GF-D8 (cell line): ENCODE results near the gene EYA4.

ENCODE experiments used
- DNase-seq: peaks from one replicate; lab custom pipeline; 2025; lab: John Stamatoyannopoulos, UW

EYA4 gene, protein sequence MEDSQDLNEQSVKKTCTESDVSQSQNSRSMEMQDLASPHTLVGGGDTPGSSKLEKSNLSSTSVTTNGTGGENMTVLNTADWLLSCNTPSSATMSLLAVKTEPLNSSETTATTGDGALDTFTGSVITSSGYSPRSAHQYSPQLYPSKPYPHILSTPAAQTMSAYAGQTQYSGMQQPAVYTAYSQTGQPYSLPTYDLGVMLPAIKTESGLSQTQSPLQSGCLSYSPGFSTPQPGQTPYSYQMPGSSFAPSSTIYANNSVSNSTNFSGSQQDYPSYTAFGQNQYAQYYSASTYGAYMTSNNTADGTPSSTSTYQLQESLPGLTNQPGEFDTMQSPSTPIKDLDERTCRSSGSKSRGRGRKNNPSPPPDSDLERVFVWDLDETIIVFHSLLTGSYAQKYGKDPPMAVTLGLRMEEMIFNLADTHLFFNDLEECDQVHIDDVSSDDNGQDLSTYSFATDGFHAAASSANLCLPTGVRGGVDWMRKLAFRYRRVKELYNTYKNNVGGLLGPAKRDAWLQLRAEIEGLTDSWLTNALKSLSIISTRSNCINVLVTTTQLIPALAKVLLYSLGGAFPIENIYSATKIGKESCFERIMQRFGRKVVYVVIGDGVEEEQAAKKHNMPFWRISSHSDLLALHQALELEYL

DNA sequence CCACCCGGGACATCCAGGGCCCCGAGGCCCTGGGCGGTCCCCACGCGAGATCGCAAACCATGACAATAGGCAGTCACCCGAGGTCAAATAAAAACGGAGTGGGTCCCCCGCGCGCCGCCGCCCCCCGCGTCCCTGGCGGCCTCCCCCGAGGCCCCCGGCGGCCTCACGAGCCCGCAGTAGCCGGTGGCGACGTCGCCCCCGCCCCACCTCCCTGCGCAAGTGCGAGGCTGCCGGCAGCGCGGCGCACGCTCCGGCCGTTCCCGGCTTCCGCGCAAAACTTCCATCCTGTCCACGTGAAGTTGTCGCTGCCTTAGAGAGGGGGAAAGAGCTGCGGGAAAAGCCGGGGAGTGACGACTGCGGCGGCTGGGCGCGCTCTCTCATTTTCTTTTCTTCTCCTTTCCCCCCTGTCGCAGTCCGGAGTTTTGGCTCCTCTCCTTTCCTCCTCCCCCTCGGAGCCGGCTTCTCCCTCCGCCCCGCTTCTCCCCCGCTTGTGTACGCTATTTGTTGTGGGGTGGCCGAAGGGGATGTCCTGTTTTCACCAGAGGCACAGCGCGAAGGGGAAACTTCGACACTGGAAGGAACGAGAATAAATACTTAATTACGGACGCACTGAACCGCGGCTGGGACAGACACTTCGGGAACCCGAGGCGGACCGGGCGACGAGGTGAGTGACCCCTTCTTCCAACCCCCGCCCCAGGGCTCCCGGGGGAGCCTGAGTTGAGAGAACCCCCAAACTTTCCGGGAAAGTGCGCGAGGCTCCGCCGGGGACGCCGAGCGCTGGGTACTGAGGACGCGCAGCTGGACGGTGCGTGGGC, at the start of gene EYA4:
Gene EYA4, plus strand, starts transcription at position 272 of the 815 bp plus-strand sequence. CDS start 33,424 bp downstream, outside the sequence.
- DNase-seq: no peak

DNA sequence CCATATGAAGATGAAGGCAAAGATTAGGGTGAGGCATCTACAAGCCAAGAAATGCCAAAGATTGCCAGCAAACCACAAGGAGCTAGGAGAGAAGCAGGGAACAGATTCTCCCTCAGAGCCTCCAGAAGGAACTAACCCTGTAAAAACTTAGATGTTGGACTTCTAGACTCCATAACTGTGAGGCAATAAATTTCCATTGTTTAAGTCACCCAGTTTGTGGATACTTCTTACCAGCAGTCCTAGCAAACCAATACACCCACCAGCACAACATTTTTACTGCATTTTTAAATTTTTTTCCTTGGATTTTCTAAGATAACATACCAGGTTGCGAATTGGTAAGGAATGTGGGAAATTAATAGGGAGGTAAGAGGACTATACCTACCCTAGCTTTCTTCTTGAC, 47.8 kb upstream of the EYA4 start:
- no peak for DNase-seq

DNA sequence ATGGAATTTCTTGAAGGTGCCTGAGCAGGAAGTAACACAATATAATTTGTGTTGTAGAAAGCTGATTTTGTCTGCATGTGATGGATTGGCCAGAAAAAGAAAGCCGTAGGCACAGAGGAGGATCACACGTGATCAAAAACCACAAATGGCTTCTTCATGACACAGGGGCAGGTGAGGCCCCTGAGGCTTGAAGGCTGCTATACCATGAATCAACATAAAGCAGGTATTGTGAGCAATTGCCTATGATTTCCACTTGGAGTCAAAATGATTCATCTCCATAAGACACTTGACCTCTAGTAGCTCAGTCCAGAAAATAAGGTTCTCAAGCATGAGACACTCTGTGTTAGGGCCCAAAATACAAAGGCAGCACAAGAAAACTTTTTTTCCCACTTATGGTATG, 42.4 kb upstream of the EYA4 start:
- DNase-seq: no peak

DNA sequence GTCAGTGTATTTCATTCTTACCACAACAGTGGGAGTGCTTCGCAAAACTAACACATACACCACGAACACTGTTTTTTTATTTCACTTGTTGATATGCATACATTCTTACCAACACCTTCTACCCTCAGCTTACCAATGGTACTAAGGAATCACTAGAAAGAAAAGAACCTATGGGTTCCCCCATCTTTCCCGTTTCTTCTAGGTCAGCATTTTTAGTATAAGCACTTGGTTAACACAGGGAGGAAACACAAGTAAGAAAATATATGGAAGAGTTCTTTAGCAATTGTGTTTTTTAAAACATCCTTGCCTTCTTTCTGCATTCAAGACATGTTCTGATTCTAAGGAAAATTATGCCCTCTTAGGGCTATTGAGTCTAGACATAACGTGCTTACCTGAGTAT, 39.9 kb upstream of the EYA4 start:
- DNase-seq: no peak

DNA sequence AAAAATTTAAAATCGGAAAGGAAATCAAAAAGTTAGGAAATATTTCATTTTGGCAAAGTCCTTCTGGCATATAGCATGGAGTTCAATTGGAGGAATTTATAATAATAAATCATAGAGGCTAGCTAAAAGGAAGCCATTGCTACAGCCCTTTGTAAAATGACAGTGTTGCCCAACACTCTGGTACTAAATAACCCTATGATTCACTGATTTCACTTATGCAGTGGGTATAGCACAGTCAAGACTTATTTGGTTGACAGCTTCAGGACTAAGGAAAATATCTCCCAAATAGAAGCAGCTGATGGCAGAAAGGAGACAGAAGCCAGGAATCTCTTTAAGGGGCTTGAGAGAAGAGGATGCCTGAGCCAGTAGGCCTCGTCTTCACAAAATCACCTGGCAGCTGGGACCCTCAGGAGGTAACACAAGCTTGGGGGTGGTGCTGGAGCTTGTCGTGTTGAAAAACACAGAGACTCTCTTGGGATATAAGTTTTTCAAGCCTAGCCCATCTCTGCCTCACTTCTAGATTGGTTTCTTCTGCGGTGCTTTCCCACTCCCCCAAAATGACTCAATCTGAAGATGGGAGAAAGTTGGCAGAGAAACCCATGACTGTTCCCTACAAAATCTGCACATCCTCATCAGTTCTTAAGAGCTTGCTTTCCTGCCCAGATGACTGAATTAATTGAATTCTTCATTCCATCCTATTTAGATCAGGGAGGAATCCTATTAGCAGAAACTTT, 38.4 kb upstream of the EYA4 start:
- no peak for DNase-seq

DNA sequence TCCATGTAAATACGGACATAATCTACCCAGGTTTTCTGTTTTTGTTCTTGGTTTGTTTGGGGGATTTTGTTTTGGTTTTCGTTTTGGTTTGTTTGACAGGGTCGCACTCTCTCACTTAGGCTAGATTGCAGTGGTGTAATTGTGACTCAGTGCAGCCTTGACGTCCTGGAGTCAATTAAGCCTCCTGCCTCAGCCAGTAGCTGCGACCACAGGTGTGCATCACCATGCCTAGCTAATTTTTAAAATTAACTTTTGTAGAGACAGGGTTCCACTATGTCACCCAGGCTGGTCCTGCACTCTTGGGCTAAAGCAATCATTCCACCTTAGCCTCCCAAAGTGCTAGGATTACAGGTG, 37.8 kb upstream of the EYA4 start:
- DNase-seq: no peak

DNA sequence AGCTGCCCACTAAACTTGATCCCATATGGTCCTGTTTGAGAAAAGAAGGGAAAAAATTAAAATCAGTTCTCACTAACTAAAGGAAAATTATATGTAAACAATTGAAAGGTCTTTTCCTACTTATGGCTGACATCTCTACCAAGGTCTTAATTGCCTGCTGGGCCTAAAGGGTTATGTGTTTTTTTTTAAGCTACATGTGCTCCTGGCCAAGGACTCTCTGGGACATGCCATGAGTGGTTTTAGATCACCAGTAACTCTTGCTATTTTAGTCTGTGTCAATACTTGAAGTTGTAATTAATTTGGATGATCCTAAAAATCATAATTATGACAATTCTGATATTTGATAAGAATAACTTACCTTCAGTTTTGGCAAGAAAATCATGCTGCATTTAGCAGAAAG, 35.9 kb upstream of the EYA4 start:
- DNase-seq: no peak

DNA sequence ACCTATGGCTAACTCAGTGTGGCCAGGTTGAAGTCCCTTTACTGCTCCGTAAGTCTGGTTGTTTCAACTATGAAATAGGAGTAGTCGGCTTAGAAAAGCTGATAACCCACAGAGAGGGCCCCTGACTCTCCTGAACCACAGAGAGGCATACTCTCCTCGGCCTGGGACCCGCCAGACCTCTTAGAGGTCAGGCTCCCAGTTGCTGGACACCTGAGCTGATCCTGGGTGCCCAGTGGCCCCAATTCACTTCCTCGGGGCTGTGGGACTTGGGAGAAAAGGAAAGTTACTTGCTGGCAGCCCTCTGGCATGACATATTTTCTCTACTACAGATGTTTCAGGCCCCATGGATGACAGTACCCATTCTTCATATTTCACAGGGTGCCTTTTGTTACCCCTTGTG, 34.2 kb upstream of the EYA4 start:
- DNase-seq: no peak

DNA sequence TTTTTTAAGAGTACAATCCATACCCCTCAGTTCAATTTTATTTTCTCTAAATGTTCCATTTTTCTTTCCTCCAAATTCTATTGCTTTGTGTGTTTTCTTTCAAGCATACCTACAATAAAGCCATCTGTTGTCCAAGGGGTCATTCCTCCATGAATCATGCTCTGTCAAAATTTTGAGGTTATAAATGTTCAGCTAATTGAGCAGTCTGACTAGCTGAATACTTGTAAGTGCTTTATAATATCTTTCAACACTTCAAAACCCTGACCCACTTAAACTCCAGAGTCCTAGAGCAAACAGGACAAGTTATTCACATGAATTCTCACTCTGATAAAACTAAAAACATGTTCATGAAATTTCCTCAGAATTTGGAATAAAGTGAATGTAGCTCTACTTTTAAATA, 33.4 kb upstream of the EYA4 start:
- DNase-seq: no peak

DNA sequence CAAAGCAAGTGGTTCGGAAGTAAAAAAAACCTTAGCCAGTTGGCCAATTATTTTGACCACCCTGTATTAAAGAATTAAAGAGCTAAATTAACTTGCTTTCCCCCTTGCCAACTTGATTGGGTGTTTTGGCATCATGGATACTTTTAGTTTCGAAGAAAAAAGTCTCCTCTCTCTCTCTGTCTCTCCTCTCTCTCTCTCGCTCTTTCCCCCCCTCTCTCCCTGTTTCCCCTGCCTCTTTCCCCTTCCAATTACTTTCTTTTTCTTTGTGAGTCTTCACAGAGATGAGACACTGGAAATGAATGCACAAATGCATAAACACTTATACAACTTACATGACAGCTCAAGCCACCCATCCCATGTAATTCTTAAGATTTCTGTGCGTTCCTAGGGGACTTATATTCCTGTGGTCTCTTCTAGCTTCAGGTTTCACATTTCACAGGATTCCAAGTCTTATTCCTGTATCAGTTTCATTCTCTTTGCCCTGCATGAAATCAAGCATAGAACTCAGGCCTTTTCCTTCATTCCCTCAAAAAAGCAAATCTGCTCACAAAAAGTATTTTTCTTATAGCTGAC, 32.9 kb upstream of the EYA4 start:
- no peak for DNase-seq

DNA sequence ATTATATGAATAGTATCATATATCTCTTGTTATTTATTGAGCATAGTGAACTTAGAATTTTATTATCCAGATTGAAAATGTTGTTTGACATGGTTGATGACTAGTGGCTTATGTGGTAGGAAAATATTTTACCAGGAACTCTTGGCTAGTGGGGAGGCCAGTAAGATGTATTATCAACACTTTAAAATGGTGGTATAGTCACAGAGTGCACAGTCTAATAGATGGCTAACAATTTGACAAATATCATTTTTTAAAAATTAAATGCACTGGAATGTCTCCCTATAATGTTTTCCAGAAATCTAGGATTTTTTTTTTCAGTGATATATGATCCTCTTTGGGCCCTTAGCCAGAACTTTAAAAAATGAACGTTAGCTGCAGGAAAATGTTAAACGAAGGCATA, 26.9 kb upstream of the EYA4 start:
- DNase-seq: no peak

DNA sequence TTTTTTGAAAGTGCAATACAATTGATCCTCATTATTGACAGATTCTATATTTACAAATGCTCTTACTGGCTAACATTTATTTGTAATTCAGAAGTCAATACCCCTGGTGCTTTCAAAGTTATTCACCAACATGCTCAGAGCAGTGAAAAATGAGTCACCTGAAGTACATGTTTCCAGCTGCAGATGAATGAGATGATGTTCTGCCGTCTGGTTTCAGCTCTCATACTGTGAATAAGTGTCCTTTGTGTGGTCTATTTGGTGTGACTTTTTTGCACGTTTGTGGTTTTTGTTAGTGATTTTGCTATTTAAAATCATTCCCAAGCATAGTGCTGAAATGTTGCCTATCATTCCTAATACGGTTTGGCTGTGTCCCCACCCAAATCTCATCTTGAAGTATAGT, 22.3 kb upstream of the EYA4 start:
- no peak for DNase-seq

DNA sequence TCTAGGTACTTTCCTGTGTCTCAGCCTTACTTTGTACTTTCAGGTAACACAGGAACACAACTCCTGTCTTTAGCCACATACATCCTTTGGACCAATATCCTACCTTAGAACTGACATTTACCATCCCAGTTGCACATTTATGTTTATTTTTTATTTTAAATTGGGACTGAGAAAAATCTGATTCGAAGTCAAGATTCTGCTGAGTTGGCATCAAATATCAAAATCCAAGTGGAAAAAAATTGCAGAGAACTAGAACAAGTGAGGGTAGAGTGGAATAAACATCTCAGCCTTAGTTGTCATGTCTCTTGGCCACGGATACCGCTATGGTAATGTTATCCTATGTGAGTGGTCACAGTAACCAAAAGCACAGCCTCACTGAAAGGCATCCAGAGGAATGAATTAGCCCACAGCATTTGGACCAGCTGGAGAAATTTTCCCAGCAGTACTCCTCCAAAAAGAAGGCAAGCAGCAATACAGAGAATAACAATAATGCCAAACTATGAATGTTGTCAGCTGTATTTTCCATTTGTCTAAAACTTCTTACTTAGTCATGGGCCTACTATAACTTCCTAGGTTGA, 17.6 kb upstream of the EYA4 start:
- no peak for DNase-seq

DNA sequence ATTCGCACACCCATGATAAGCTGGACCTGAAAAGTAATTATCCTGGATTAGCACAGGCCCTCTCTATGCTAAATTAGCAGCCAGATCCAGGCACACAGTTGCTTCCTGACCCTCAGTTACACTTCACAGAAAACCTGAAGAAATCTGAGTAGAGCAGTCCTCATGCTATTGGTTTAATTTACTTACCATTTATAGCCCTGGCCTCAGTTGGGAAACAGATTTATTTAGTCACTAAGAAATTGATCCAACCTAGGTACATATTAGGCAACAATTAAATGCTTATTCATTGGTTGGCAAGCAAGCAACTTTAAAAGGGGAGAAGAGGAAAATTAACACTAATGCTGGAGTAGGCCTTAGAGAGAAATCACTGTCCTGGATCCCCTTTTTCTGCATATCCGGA, 15.6 kb upstream of the EYA4 start:
- no peak for DNase-seq

DNA sequence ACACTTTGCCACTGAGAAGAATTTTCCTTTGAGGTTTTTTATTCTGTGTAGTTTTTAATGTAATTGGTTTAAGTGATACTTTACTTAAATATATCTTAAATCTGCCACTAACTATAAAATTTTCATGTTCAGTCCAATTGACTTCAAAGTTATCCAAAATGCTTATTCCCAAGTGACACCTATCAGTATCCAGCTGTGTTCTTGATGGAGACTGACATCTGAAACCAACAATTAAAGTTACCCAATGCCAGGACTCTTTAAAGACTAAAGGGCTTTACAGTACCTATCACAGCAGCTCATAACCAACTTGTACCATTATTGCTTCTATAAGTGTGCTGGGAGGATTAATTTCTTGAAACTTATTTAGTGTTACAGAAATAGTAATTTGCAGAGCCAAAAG, 13.8 kb upstream of the EYA4 start:
- DNase-seq: no peak

DNA sequence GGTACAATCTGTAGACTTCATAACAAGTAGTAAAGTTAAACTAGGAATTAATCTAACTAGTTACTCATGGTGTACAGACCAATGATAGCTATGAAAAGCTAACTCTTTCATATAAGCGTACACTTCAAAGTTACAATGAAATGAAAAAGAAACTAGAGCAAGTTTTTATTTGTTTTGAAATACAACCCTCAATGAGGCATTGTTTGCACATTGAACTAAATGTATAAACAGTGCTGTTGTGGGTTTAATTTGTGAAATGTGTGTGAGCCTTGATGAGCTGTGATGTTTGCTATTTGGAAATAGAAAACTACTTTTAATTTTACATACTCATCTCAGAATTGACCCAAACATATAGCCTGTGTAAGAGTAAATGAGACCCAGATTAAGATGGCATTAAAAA, 11.1 kb upstream of the EYA4 start:
- no peak for DNase-seq

DNA sequence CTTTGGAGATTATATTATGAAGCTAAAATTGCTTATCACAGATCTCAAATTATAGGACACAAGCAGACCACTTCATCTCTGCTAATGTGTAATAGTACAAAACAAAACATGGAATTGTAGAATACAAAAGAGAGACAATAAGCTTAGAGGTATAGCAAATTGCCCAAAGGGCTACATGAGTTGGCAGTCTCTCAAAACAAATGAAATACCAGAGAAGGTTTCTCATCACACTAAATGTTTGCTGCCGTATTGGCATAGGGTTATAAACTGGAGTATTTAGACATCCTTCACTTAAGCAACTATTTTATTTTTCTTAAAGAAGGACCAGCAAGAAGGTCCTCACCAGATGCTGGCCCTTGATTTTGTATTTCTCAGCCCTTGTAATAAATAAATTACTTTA, 5.9 kb upstream of the EYA4 start:
- DNase-seq: no peak

DNA sequence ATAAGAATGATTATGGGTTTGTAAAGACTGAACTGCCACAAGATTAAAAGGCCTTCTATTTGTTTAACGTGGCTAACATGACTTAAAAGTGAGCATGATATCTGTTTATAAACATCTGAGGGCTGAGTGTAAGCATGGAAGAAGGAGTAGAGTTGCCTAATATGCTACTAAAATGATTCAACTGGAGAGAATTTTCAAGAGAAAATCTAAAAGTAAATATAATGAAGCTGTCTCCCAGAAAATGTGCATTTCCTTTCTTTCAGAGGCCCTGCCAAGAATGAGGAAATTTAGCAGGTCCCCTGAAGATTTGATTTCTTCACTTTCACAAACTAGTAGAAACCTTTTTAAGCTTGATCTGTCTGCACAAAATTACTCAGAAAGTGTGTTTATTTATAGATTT, 4.2 kb upstream of the EYA4 start:
- DNase-seq: no peak

DNA sequence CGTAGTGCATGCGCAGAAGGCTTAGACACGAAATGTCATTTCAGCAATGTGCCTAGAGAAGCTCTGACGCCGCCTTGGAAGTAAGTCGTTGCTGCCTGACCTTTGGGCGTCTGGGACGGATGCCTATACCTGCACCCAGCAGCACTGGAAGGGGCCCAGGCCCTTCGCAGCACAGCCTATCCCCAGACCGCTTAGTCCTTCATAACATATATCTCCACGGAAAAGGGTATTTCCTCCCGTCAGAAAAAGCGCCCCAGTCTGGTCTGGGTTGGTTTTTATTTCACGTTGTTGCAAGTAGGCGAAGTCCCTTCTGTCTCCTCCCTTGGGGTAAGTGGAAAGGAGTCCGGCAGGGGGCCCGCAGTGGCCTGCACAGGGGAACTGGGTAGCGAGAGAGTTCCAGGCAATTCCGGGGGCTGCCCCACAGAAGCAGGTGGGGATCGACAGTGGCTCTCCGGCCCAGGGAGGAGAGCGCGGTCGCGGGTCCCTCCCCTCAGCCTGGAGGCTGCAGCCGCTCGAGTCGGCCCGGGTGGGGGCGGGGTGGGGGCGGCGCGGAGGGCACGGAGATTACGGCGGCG, 559 bp upstream of the EYA4 start:
- no peak for DNase-seq

DNA sequence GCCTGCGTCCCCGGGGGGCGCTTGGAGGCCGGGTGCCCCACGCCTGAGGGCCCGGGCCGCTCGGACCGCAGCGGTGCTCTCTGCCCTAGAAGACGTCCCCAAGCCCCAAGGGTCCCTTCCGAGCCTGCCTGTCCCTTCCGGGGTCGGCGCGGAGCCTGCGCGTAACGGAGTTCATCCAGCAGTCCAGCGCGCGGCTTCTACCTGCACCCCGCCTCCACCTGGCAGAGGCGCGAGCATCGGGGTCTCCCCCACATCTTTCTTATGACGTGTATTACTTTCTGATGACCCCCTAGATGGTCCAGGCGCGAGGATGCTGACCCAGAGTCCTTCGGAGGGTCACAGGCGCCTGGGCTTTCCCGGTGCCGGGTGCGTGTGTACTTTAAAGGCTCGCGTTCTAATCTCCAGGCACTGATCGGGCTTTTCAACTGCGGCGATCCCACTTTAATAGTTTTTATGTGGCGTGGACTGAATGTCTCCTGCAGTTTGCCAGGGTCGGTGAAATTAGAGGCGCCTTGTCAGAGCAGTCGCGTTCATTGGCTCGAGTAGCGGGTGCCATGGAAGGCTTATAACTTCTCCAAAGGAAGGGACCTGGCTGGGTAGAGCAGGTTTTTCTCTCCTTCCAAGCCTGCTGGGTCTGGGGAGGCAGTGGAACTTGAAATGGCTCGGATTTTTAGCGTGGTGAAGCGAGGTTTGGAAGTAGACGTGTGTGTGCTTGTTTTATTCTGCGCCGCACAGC, 912 bp downstream of the EYA4 start:
- no peak for DNase-seq
